ENCODE measurements around the gene CGN. TPM values are rescaled to one million over a fixed set of nuclear protein-coding genes. Genes with fewer than 3 reads are reported as not detected.

CGN gene
- total RNA-seq, 1 experiment from 2014 or later = 30.9 TPM

GRCh38 chr1:151476083-151476482 lies 35.1 kb upstream of the CGN start:
- Histone ChIP-seq H3K79me1 (ENCODE audit: insufficient read depth, low read depth, low read length, poor library complexity, severe bottlenecking) (no peaks in the 10 kb centered on the region), H3K4me1 (ENCODE audit: insufficient read depth, low read length) (no peaks in the 10 kb centered on the region), H3K56ac (ENCODE audit: insufficient read length, low read depth, low read length) (no peak overlapping the region), H3K9me3 (ENCODE audit: control insufficient read depth, low read depth, low read length) (no peaks in the 10 kb centered on the region), H4K8ac (replicated peaks; ENCODE audit: insufficient read length, low read depth, low read length) (no peak overlapping the region), H3K23ac (ENCODE audit: insufficient read length, low read depth, low read length) (no peak overlapping the region), H3K4ac (ENCODE audit: low read depth, low read length) (no peak overlapping the region), H2BK15ac (ENCODE audit: low read depth, low read length) (no peak overlapping the region), H2BK5ac (ENCODE audit: insufficient read length, low read length) (no peak overlapping the region), H3K4me2 (ENCODE audit: insufficient read depth, insufficient read length, low read length) (no peak overlapping the region), H2BK20ac (ENCODE audit: low read depth, low read length, poor library complexity, severe bottlenecking) (no peak overlapping the region), H2AFZ (ENCODE audit: low read length) (no peak overlapping the region), H3K23me2 (ENCODE audit: insufficient read length, low read depth, low read length, poor library complexity, severe bottlenecking) (peaks cover 3% of the 10 kb centered on the region), H3K14ac (ENCODE audit: insufficient read depth, low read length) (no peak overlapping the region), H3K27me3 (ENCODE audit: insufficient read depth, low read length) (no peaks in the 10 kb centered on the region), H3K27ac (ENCODE audit: insufficient read length, low read depth, low read length) (no peak overlapping the region), H4K5ac (ENCODE audit: insufficient read length, low read depth, low read length) (no peak overlapping the region), H3K9ac (ENCODE audit: extremely low read depth, insufficient read length, low read length) (no peak overlapping the region), H3T11ph (ENCODE audit: low read length) (no peak overlapping the region), H4K20me1 (ENCODE audit: control insufficient read depth, insufficient read depth, insufficient read length) (no peaks in the 10 kb centered on the region), H2AK5ac (ENCODE audit: insufficient read length, low read length) (no peak overlapping the region), H3K79me2 (ENCODE audit: insufficient read depth, low read length) (no peaks in the 10 kb centered on the region), H4K91ac (ENCODE audit: insufficient read length, low read depth, low read length) (no peak overlapping the region), H3K18ac (ENCODE audit: insufficient read length, low read depth, low read length) (no peak overlapping the region), H2BK12ac (ENCODE audit: insufficient read length, low read depth, low read length) (no peak overlapping the region), H2BK120ac (ENCODE audit: low read depth, low read length, poor library complexity, severe bottlenecking) (no peak overlapping the region)
- H3K4me3 Mint-ChIP-seq = no peak overlapping the region
- peaks cover 8% of the 10 kb centered on the region for H3K27me3 Mint-ChIP-seq (ENCODE audit: low read depth)
- no peak overlapping the region for H3K27ac Mint-ChIP-seq
- H3K36me3 Mint-ChIP-seq (ENCODE audit: insufficient read depth in 1 of 3, low read depth in 3 of 3) = no peaks in the 10 kb centered on the region
- WGBS (ENCODE audit: extremely low coverage, insufficient read length, low lambda C conversion rate) = no CpG with 5 or more reads among the region's 6 CpGs
- no peak for TF ChIP-seq CTCF (conservative IDR thresholded peaks at IDR 0.05)
- DNase-seq = no peak
- no peaks in the 10 kb centered on the region for H3K9me3 Mint-ChIP-seq
- peaks cover 0 to 11% of the 10 kb centered on the region in 2 experiments; a peak in 3 of 4 replicates for H3K4me1 Mint-ChIP-seq
